NCI-H2227 treated with DMSO at 0.1 percent for 48 hours (cell line): Measurements from ENCODE around the gene LMAN2.
A peak's percentile ranks its signal among the peaks of the same experiment; 100 is the strongest.
"Not testable (repeated sequence)": the region's sequence is repeated elsewhere in the genome, so short reads cannot be mapped to it uniquely, and the experiment has no call there.

Source experiments
- DNase-seq: peaks from one replicate; lab custom pipeline; 2025; lab: John Stamatoyannopoulos, UW

The LMAN2 gene

GRCh38 chr5:177364159-177364962 lies 12.9 kb upstream of the LMAN2 start:
- DNase-seq = no peak

- no peak for DNase-seq
These were observed 12.1 kb upstream of the LMAN2 start for GRCh38 chr5:177363565-177363964.

GRCh38 chr5:177362610-177363507 lies 11.4 kb upstream of the LMAN2 start:
- peak; percentile 60 for DNase-seq

- no peak for DNase-seq
These were observed 10.8 kb upstream of the LMAN2 start for GRCh38 chr5:177362292-177362609.

- DNase-seq = no peak
These were observed 10.2 kb upstream of the LMAN2 start for GRCh38 chr5:177361418-177362291.

GRCh38 chr5:177360740-177361139 lies 9.3 kb upstream of the LMAN2 start:
- not testable (repeated sequence) for DNase-seq

GRCh38 chr5:177359860-177360259 lies 8.4 kb upstream of the LMAN2 start:
- DNase-seq = no peak

- no peak for DNase-seq
These were observed 8.0 kb upstream of the LMAN2 start for GRCh38 chr5:177359451-177359851.

- no peak for DNase-seq
These were observed 6.9 kb upstream of the LMAN2 start for GRCh38 chr5:177358370-177358819.

GRCh38 chr5:177357459-177358351 lies 6.2 kb upstream of the LMAN2 start, which contains the start of gene RGS14:
TSS of gene RGS14 (plus strand) at chr5:177357924. CDS start at chr5:177358025, 101 bp downstream.
- DNase-seq = peak; percentile 8

- DNase-seq = no peak
These were observed 5.6 kb upstream of the LMAN2 start for GRCh38 chr5:177357146-177357458.

GRCh38 chr5:177356746-177357145 lies 5.3 kb upstream of the LMAN2 start:
- DNase-seq = no peak

GRCh38 chr5:177355868-177356168 lies 4.3 kb upstream of the LMAN2 start:
- DNase-seq = no peak

- no peak for DNase-seq
These were observed 3.8 kb upstream of the LMAN2 start for GRCh38 chr5:177355162-177355867.

- no peak for DNase-seq
These were observed 3.2 kb upstream of the LMAN2 start for GRCh38 chr5:177354711-177355110.

GRCh38 chr5:177354256-177354655 lies 2.8 kb upstream of the LMAN2 start:
- DNase-seq = no peak

- no peak for DNase-seq
These were observed 1.6 kb upstream of the LMAN2 start for GRCh38 chr5:177353093-177353492.

GRCh38 chr5:177350776-177351391 lies 584 bp downstream of the LMAN2 start:
- DNase-seq = no peak

- DNase-seq = no peak
These were observed 1.7 kb downstream of the LMAN2 start for GRCh38 chr5:177349762-177350161.

GRCh38 chr5:177349362-177349647 lies 2.2 kb downstream of the LMAN2 start:
- no peak for DNase-seq

- no peak for DNase-seq
These were observed 3.8 kb downstream of the LMAN2 start for GRCh38 chr5:177347699-177348098.
